Gastrocnemius medialis (tissue), 4 donors: ENCODE results near the gene OSGEP.

Experiments
- CTCF ChIP-seq, 5 experiments: fragments of 450-650 bp in 3 of 5; fragments of 200-600 bp in 2 of 5; sonication (generic) in 2 of 5; IDR thresholded peaks in 4 of 5; conservative IDR thresholded peaks in 1 of 5; 1 replicate in 4 of 5; 2 replicates in 1 of 5; pipeline ENCODE4 v1.5.1; 2016 to 2019; ENCODE audit warnings: antibody characterized with exemption in 5 of 5, mild to moderate bottlenecking in 3 of 5, moderate library complexity in 3 of 5
- POLR2A ChIP-seq, 2 donors: fragments of 450-650 bp; IDR thresholded peaks; one replicate each; pipeline ENCODE4 v1.6.1; 2017; ENCODE audit warnings: antibody characterized with exemption in 2 of 2, mild to moderate bottlenecking in 2 of 2, moderate library complexity in 2 of 2

- TF ChIP-seq CTCF (IDR thresholded peaks at IDR 0.05 in 4 of 5, conservative IDR thresholded peaks at IDR 0.05 in 1 of 5): no peak
- TF ChIP-seq POLR2A (IDR thresholded peaks at IDR 0.05): no peak
These were observed 22.2 kb upstream of the OSGEP start for GRCh38 chr14:20476776-20477175.
